ENCODE data around the gene LDLRAP1.

Gene LDLRAP1

GRCh38 chr1:25549273-25550154 is 6.1 kb downstream of the LDLRAP1 start:
- Histone ChIP-seq H2AFZ (ENCODE audit: low read depth) (peak overlapping the region; percentile 49), H3K27me3 (ENCODE audit: insufficient read depth, low read depth) (no peaks in the 10 kb centered on the region), H3K27ac (peak overlapping the region; percentile 99), H3K4me2 (peak overlapping the region; percentile 94), H3K79me2 (ENCODE audit: insufficient read depth, low read depth) (peaks cover 84% of the 10 kb centered on the region), H3K9ac (peak overlapping the region; percentile 77), H3K36me3 (ENCODE audit: insufficient read depth) (no peaks in the 10 kb centered on the region), H4K20me1 (ENCODE audit: insufficient read depth) (no peaks in the 10 kb centered on the region), H3K4me3 (IDR thresholded peaks at IDR 0.05; ENCODE audit: insufficient read depth, low read depth, low read length) (peak overlapping the region; percentile 81), H3K4me1 (ENCODE audit: low read depth, poor library complexity, severe bottlenecking) (peaks cover 93% of the 10 kb centered on the region)
- TF ChIP-seq CTCF (conservative IDR thresholded peaks at IDR 0.05; ENCODE audit: low read depth, low read length) = no peak

- Histone ChIP-seq H3K79me2 (ENCODE audit: insufficient read depth, low read depth) (peaks cover 84% of the 10 kb centered on the region), H4K20me1 (ENCODE audit: insufficient read depth) (no peaks in the 10 kb centered on the region), H3K9ac (peak overlapping the region; percentile 77; the same call in 1 of the 2 replicates), H3K4me3 (IDR thresholded peaks at IDR 0.05; ENCODE audit: insufficient read depth, low read depth, low read length) (peak overlapping the region; percentile 81), H3K4me1 (ENCODE audit: low read depth, poor library complexity, severe bottlenecking) (peaks cover 94% of the 10 kb centered on the region), H3K27me3 (ENCODE audit: insufficient read depth, low read depth) (no peaks in the 10 kb centered on the region), H3K4me2 (peak overlapping the region; percentile 94), H3K27ac (peak overlapping the region; percentile 99), H2AFZ (ENCODE audit: low read depth) (no peak overlapping the region), H3K36me3 (ENCODE audit: insufficient read depth) (peaks cover 6% of the 10 kb centered on the region; the same call in 1 of the 2 replicates)
- no peak for TF ChIP-seq CTCF (conservative IDR thresholded peaks at IDR 0.05; ENCODE audit: low read depth, low read length)
Observed at GRCh38 chr1:25550155-25550506, 6.7 kb downstream of the LDLRAP1 start.

GRCh38 chr1:25550683-25551310 is 7.4 kb downstream of the LDLRAP1 start:
- Histone ChIP-seq H3K9ac (peak overlapping the region; percentile 77; the same call in 1 of the 2 replicates), H3K79me2 (ENCODE audit: insufficient read depth, low read depth) (peaks cover 84% of the 10 kb centered on the region), H2AFZ (ENCODE audit: low read depth) (no peak overlapping the region), H3K27me3 (ENCODE audit: insufficient read depth, low read depth) (no peaks in the 10 kb centered on the region), H3K36me3 (ENCODE audit: insufficient read depth) (peaks cover 7% of the 10 kb centered on the region; the same call in 1 of the 2 replicates), H3K4me2 (peak overlapping the region; percentile 94), H3K27ac (peak overlapping the region; percentile 99), H4K20me1 (ENCODE audit: insufficient read depth) (no peaks in the 10 kb centered on the region), H3K4me3 (IDR thresholded peaks at IDR 0.05; ENCODE audit: insufficient read depth, low read depth, low read length) (peak overlapping the region; percentile 48), H3K4me1 (ENCODE audit: low read depth, poor library complexity, severe bottlenecking) (peaks cover 94% of the 10 kb centered on the region)
- no peak for TF ChIP-seq CTCF (conservative IDR thresholded peaks at IDR 0.05; ENCODE audit: low read depth, low read length)

- no peak overlapping the region for H3K9ac ChIP-seq
- peaks cover 94% of the 10 kb centered on the region for H3K4me1 ChIP-seq (ENCODE audit: low read depth, poor library complexity, severe bottlenecking)
- peaks cover 74% of the 10 kb centered on the region for H3K79me2 ChIP-seq (ENCODE audit: insufficient read depth, low read depth)
- H3K27ac ChIP-seq = no peak overlapping the region
- H3K36me3 ChIP-seq (ENCODE audit: insufficient read depth) = peaks cover 7% of the 10 kb centered on the region; the same call in 1 of the 2 replicates
- no peak overlapping the region for H3K4me2 ChIP-seq
- no peak for TF ChIP-seq CTCF (conservative IDR thresholded peaks at IDR 0.05; ENCODE audit: low read depth, low read length)
- H3K27me3 ChIP-seq (ENCODE audit: insufficient read depth, low read depth) = no peaks in the 10 kb centered on the region
- no peaks in the 10 kb centered on the region for H4K20me1 ChIP-seq (ENCODE audit: insufficient read depth)
- H3K4me3 ChIP-seq (IDR thresholded peaks at IDR 0.05; ENCODE audit: insufficient read depth, low read depth, low read length) = no peak overlapping the region
- no peak overlapping the region for H2AFZ ChIP-seq (ENCODE audit: low read depth)
Observed at GRCh38 chr1:25553749-25554429, 10.5 kb downstream of the LDLRAP1 start.
